SJCRH30 (cell line): ENCODE data around the gene PROK1. TPM values are rescaled to one million over a fixed set of nuclear protein-coding genes. Genes with fewer than 3 reads are reported as not detected.
"Not testable (repeated sequence)": the region's sequence is repeated elsewhere in the genome, so short reads cannot be mapped to it uniquely, and the experiment has no call there.

Experiments used
- DNase-seq, 2 experiments: peaks; one replicate each; pipeline ENCODE4 v3.0.0-alpha.2; 2015 to 2020
- H3K27ac ChIP-seq: fragments of 250-450 bp; sonication (Bioruptor Pico); 2 replicates; pipeline ENCODE4 v1.5.1; 2020; ENCODE audit warnings: mild to moderate bottlenecking, moderate library complexity
- H3K27me3 ChIP-seq: fragments of 250-450 bp; sonication (Bioruptor Pico); 2 replicates; pipeline ENCODE4 v1.5.1; 2020; ENCODE audit warnings: mild to moderate bottlenecking, moderate library complexity
- H3K36me3 ChIP-seq: fragments of 250-450 bp; sonication (Bioruptor Pico); 2 replicates; pipeline ENCODE4 v1.5.1; 2020; ENCODE audit warnings: mild to moderate bottlenecking, moderate library complexity
- H3K4me1 ChIP-seq: fragments of 250-450 bp; sonication (Bioruptor Pico); 2 replicates; pipeline ENCODE4 v1.5.1; 2020; ENCODE audit warnings: mild to moderate bottlenecking, moderate library complexity
- H3K4me3 ChIP-seq: fragments of 250-450 bp; sonication (Bioruptor Pico); 2 replicates; pipeline ENCODE4 v1.5.1; 2020; ENCODE audit warnings: mild to moderate bottlenecking, moderate library complexity
- H3K9me3 ChIP-seq: fragments of 250-450 bp; sonication (Bioruptor Pico); replicated peaks from 2 replicates; pipeline ENCODE4 v1.5.1; 2020; ENCODE audit warnings: mild to moderate bottlenecking, moderate library complexity
- total RNA-seq: library from RNA; depleted of rRNA; stranded (reverse); fragments of >200 nt; shearing (Covaris generic); gene quantifications from 2 replicates; pipeline ENCODE4 v1.2.3, GENCODE V29; 2014

The PROK1 gene
- total RNA-seq, 1 experiment from 2014 or later, result not detected

- H3K27me3 ChIP-seq, result peaks cover 12% of the 10 kb centered on the region
- H3K9me3 ChIP-seq, result no peaks in the 10 kb centered on the region
- no peaks in the 10 kb centered on the region for H3K4me1 ChIP-seq
- no peak overlapping the region for H3K27ac ChIP-seq
- H3K4me3 ChIP-seq, result no peak overlapping the region
- no peaks in the 10 kb centered on the region for H3K36me3 ChIP-seq
- DNase-seq, result peak; percentile 12 to 18
Measured at GRCh38 chr1:110424699-110425611, 26.0 kb upstream of the PROK1 start.

GRCh38 chr1:110425612-110426152 is 25.3 kb upstream of the PROK1 start:
- Histone ChIP-seq H3K4me1 (no peaks in the 10 kb centered on the region), H3K4me3 (no peak overlapping the region), H3K27ac (no peak overlapping the region), H3K9me3 (no peaks in the 10 kb centered on the region), H3K36me3 (no peaks in the 10 kb centered on the region), H3K27me3 (peaks cover 12% of the 10 kb centered on the region)
- DNase-seq, result peak in 1 of 2 experiments; percentile 5

GRCh38 chr1:110426854-110427253 is 24.1 kb upstream of the PROK1 start:
- Histone ChIP-seq H3K4me3 (no peak overlapping the region), H3K27me3 (peaks cover 12% of the 10 kb centered on the region), H3K27ac (no peak overlapping the region), H3K9me3 (no peaks in the 10 kb centered on the region), H3K4me1 (no peaks in the 10 kb centered on the region), H3K36me3 (no peaks in the 10 kb centered on the region)
- DNase-seq, result no peak

- Histone ChIP-seq H3K4me3 (no peak overlapping the region), H3K9me3 (no peaks in the 10 kb centered on the region), H3K27me3 (peaks cover 12% of the 10 kb centered on the region), H3K36me3 (no peaks in the 10 kb centered on the region), H3K27ac (no peak overlapping the region), H3K4me1 (no peaks in the 10 kb centered on the region)
- no peak for DNase-seq
Measured at GRCh38 chr1:110428946-110429345, 22.0 kb upstream of the PROK1 start.

GRCh38 chr1:110430366-110430765 is 20.6 kb upstream of the PROK1 start:
- H3K4me1 ChIP-seq, result no peaks in the 10 kb centered on the region
- peaks cover 19% of the 10 kb centered on the region for H3K27me3 ChIP-seq
- no peak overlapping the region for H3K4me3 ChIP-seq
- no peaks in the 10 kb centered on the region for H3K9me3 ChIP-seq
- H3K36me3 ChIP-seq, result no peaks in the 10 kb centered on the region
- DNase-seq, result no peak
- H3K27ac ChIP-seq, result no peak overlapping the region

- H3K9me3 ChIP-seq, result no peaks in the 10 kb centered on the region
- no peak overlapping the region for H3K27ac ChIP-seq
- H3K36me3 ChIP-seq, result no peaks in the 10 kb centered on the region
- H3K4me3 ChIP-seq, result no peak overlapping the region
- H3K4me1 ChIP-seq, result no peaks in the 10 kb centered on the region
- H3K27me3 ChIP-seq, result peaks cover 23% of the 10 kb centered on the region
- no peak for DNase-seq
Measured at GRCh38 chr1:110430901-110431300, 20.0 kb upstream of the PROK1 start.

GRCh38 chr1:110433213-110433612 is 17.7 kb upstream of the PROK1 start:
- no peak for DNase-seq
- Histone ChIP-seq H3K36me3 (no peaks in the 10 kb centered on the region), H3K9me3 (no peaks in the 10 kb centered on the region), H3K27ac (no peak overlapping the region), H3K4me1 (no peaks in the 10 kb centered on the region), H3K27me3 (peaks cover 31% of the 10 kb centered on the region), H3K4me3 (no peak overlapping the region)

GRCh38 chr1:110433803-110434202 is 17.1 kb upstream of the PROK1 start:
- no peak overlapping the region for H3K4me3 ChIP-seq
- DNase-seq, result no peak
- H3K27me3 ChIP-seq, result peaks cover 37% of the 10 kb centered on the region
- H3K9me3 ChIP-seq, result no peaks in the 10 kb centered on the region
- no peaks in the 10 kb centered on the region for H3K4me1 ChIP-seq
- no peak overlapping the region for H3K27ac ChIP-seq
- no peaks in the 10 kb centered on the region for H3K36me3 ChIP-seq

GRCh38 chr1:110434946-110435345 is 16.0 kb upstream of the PROK1 start:
- no peak for DNase-seq
- H3K9me3 ChIP-seq, result no peaks in the 10 kb centered on the region
- H3K27me3 ChIP-seq, result peaks cover 36% of the 10 kb centered on the region
- no peak overlapping the region for H3K27ac ChIP-seq
- no peaks in the 10 kb centered on the region for H3K4me1 ChIP-seq
- H3K4me3 ChIP-seq, result no peak overlapping the region
- H3K36me3 ChIP-seq, result no peaks in the 10 kb centered on the region

GRCh38 chr1:110436635-110437034 is 14.3 kb upstream of the PROK1 start:
- no peaks in the 10 kb centered on the region for H3K9me3 ChIP-seq
- peaks cover 45% of the 10 kb centered on the region for H3K27me3 ChIP-seq
- H3K4me3 ChIP-seq, result no peak overlapping the region
- H3K27ac ChIP-seq, result no peak overlapping the region
- no peaks in the 10 kb centered on the region for H3K36me3 ChIP-seq
- no peaks in the 10 kb centered on the region for H3K4me1 ChIP-seq
- DNase-seq, result no peak

GRCh38 chr1:110437645-110438299 is 13.2 kb upstream of the PROK1 start:
- H3K27me3 ChIP-seq, result peaks cover 50% of the 10 kb centered on the region
- H3K27ac ChIP-seq, H3K9me3 ChIP-seq, H3K4me3 ChIP-seq, H3K4me1 ChIP-seq, H3K36me3 ChIP-seq, DNase-seq: not testable (repeated sequence)

- H3K9me3 ChIP-seq, result no peaks in the 10 kb centered on the region
- H3K4me3 ChIP-seq, result no peak overlapping the region
- H3K36me3 ChIP-seq, result no peaks in the 10 kb centered on the region
- no peak for DNase-seq
- H3K4me1 ChIP-seq, result no peaks in the 10 kb centered on the region
- peaks cover 50% of the 10 kb centered on the region for H3K27me3 ChIP-seq
- H3K27ac ChIP-seq, result no peak overlapping the region
Measured at GRCh38 chr1:110438893-110439292, 12.1 kb upstream of the PROK1 start.

- H3K27me3 ChIP-seq, result peaks cover 47% of the 10 kb centered on the region
- H3K36me3 ChIP-seq, H3K27ac ChIP-seq, H3K4me3 ChIP-seq, DNase-seq, H3K4me1 ChIP-seq, H3K9me3 ChIP-seq: not testable (repeated sequence)
Measured at GRCh38 chr1:110439873-110440272, 11.1 kb upstream of the PROK1 start.

- Histone ChIP-seq H3K9me3 (no peaks in the 10 kb centered on the region), H3K36me3 (no peaks in the 10 kb centered on the region), H3K27me3 (peaks cover 39% of the 10 kb centered on the region), H3K4me1 (no peaks in the 10 kb centered on the region), H3K27ac (no peak overlapping the region), H3K4me3 (no peak overlapping the region)
- DNase-seq, result no peak
Measured at GRCh38 chr1:110440877-110441276, 10.1 kb upstream of the PROK1 start.

GRCh38 chr1:110441888-110442287 is 9.1 kb upstream of the PROK1 start:
- Histone ChIP-seq H3K27ac (no peak overlapping the region), H3K4me3 (no peak overlapping the region), H3K9me3 (no peaks in the 10 kb centered on the region), H3K4me1 (no peaks in the 10 kb centered on the region), H3K27me3 (peaks cover 29% of the 10 kb centered on the region), H3K36me3 (no peaks in the 10 kb centered on the region)
- no peak for DNase-seq
